HG02678 (cell line): ENCODE measurements around the gene SHC2.

Experiments used
- ATAC-seq: cut with Tn5 transposase; IDR thresholded peaks from one replicate; pipeline ENCODE4 v1.9.1; 2021; ENCODE audit warnings: mild to moderate bottlenecking, moderate library complexity; ENCODE audit not compliant: unreplicated experiment

The SHC2 gene

DNA sequence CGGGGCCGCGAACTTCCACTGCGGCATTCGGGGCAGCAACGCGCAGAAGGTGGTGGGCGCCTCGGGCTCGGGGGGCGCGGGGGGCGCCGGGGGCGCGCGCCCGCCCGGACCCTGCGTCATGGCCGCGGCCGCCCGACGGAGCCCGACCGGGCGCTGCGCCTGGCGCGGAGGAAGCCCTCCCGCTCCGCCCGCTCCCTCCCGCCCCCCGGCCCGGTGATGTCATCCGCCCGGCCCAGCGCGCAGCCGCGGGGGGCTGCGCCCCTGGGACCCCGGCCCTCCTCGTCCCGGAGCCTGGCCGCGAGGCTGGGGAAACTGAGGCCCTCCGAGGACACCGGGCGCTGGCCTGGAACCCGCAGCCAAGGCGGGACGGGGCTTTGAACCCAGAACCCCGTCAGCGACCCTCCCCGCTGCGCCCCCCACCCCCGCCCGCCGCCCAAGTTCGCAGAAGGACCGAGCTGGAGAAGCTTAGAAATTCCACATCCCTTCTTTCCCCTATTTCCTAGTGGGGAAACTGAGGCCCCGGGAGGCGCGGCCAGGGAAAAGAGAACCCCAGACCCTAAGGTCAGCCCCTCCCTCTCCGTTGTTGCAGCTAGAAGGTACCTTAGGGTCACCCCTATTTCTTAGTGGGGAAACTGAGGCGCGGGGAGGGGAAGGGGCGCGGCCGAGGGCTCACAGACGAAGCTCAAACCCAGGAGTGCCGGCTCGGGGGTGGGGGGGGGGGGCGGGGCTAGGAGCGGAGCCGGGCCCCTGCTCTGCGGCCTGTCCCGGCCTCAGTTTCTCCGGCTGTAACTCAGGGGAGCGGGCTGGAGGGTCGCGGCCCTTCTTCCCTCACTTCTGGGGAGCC lies at the start of gene SHC2:
SHC2 (minus strand) TSS at position 157 of the 844 bp plus-strand sequence; CDS start at position 120, 37 bp downstream.
- ATAC-seq: no peak

DNA sequence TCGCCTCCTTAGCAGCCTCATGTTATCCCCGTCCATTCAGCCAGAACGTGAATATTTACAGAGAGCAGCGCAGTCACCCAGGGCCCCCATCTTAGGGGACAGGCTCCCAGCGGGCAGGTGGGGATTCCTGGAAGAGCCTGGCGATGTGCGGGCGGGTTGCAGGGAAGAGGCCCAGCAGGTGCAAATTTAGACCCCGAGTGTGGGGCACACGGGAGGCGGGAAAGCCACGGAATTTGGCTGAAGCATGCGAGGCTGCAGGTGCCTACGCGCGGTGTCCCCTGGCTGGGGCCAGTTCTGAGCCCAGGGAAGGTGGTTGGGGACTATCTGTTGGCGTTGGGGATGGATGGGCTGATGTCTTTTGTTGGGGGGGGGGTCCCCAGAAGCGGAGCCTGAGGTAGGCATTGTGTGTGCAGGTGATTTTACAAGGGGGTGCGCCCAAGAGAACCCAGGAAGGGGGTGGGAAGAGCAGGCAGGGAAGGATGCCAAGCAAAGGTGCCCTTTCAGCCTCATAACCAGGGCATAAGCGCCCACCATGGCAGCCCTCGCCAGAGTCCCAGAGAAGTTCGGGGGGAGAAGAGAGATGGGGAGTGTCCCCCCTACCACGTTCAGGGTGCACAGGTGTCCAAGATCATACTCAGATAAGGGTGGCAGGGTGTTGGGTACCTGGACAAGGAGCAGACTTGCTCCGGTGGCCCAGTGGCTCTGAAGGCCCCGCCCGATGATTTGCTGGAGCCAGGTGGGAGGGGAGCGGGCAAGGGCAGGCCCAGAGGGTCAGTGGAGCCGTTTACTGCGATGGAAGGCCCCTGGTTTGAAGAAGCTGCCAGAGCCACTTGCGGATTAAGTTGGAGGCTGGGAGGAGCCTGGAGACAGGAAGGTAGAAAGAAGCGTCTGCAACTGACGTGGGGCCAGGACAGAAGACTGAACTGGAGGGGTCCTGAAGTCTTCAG lies 47.6 kb upstream of the SHC2 start:
- ATAC-seq: no peak

DNA sequence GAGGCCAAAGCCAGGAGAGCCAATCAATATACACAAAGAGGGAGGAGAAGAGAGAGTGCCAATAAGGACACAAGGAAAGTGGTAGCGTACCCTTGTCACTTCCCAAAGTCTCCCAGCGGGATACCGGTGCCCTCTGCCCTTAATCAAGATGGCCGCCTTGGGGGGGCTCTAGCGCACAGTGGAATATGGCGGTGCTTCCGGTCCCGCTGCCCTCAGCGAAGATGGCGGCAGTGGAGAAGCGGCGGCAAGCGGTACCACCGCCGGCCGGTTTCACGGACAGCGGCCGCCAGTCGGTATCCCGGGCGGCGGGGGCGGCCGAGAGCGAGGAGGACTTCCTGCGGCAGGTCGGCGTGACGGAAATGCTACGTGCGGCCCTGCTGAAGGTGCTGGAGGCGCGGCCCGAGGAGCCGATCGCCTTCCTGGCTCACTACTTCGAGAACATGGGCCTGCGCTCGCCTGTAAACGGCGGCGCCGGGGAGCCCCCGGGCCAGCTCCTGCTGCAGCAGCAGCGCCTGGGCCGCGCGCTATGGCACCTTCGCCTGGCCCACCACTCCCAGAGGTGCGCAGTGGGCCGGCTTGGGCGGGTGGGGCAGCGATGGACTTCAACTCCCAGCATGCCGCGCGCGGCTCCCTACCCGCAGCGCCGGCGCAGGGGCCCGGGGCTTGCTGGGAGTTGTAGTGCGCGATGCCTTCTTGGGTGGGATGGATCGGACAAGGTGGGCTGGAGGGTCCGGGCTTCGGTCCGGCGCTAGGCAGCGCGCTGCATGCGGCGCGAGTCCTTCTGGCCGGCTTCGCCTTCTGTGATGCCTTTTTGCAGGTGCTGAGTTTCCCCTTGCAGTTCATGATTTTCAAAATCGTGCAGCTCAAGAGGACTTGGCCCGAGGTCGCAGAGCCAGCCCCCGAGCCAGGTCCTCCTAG lies 46.7 kb upstream of the SHC2 start, which contains the start of gene TPGS1:
TPGS1 (plus strand) TSS at position 212 of the 918 bp plus-strand sequence; CDS start at position 222, 10 bp downstream.
- ATAC-seq: peak; percentile 63

DNA sequence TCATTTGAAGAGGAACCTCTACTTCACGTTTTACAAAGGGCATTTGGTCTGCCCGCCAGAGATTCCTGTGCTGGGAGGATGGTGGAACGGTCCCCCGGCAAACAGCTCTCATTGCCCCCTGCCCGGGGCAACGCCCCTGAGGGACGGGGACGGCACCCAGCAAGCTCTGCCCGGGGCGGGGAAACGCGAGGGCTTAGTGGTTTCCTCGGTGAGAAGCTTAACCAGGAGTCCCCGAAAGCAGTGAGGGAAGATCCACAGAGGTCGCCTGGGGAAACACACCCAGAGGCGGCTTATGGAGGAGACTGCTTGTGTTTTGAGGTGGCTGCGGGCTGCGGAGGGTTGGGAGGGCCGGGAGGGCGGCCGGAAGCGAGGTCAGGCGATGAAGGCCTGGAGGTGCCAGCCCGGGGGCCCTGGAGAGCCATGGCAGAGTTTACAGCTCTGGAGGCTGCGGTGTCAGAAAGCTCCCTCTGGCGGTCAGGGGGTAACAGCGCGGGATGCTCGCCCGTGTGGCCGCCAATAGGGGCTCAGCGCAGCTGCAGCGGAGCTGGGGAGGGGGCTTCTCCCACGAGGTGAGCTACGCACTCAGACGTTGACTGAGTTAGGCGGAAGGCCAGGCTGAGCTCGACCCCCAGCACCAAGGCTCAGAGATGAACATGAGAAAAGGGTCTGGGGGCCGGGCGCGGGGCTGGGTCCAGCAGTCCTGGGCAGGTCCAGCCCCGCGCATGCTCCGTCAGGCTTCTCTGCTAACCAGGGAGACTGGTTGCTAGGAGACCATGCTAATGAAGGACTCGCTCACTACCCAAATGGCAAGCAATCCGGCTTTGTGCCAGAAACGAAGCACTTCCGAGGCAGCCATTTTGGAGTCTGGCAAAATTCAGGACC lies 45.8 kb upstream of the SHC2 start:
- peak; percentile 71 for ATAC-seq

DNA sequence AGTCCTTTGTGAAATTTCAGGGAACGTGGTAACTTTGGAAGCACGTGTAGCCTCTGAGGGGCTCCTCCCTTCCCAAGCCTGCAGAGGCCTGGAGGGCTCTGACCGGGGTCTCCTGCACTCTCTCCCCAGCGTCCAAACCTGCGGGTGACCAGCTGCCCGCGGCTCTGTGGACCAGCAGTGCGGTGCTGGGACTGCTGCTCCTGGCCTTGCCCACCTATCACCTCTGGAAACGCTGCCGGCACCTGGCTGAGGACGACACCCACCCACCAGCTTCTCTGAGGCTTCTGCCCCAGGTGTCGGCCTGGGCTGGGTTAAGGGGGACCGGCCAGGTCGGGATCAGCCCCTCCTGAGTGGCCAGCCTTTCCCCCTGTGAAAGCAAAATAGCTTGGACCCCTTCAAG lies 43.8 kb upstream of the SHC2 start:
- ATAC-seq: no peak

DNA sequence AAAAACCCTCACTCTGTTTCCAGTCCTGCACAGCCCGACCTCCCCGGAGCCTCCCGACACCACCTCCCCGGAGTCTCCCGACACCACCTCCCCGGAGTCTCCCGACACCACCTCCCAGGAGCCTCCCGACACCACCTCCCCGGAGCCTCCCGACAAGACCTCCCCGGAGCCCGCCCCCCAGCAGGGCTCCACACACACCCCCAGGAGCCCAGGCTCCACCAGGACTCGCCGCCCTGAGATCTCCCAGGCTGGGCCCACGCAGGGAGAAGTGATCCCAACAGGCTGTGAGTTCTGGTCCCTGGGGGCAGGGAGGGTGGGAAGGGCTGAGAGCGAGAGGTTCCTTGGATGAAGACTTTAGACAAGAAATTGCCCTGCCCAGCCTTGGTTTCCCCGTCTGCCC lies 40.8 kb upstream of the SHC2 start:
- no peak for ATAC-seq

GRCh38 chr19:498977-499623 lies 38.3 kb upstream of the SHC2 start:
- no peak for ATAC-seq

DNA sequence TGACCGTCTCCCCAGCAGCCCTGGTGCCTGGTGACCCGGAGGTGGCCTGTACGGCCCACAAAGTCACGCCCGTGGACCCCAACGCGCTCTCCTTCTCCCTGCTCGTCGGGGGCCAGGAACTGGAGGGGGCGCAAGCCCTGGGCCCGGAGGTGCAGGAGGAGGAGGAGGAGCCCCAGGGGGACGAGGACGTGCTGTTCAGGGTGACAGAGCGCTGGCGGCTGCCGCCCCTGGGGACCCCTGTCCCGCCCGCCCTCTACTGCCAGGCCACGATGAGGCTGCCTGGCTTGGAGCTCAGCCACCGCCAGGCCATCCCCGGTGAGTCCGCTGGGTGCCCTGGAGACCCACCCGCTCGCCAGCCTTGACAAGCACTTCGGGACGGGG lies 37.7 kb upstream of the SHC2 start:
- ATAC-seq: no peak

DNA sequence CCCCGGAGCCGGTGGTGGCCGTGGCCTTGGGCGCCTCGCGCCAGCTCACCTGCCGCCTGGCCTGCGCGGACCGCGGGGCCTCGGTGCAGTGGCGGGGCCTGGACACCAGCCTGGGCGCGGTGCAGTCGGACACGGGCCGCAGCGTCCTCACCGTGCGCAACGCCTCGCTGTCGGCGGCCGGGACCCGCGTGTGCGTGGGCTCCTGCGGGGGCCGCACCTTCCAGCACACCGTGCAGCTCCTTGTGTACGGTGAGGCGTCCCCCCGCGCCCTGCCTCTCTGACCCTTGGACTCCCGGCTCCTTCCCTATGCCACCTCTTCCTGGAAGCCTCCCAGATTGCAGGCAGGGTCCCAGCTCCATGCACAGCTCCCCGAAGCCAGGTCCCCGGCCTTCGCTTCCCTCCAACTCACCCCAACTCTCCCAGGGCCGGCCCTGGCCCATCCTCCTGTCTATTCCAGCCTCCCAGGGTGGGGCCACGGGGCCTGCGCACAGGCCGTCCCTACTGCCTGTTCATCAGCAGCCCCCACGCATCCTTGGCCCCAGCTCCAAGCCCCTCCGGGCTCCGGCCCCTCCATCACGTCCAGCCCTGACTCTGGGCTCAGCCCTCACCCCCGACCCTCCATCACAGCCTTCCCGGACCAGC lies 37.2 kb upstream of the SHC2 start:
- ATAC-seq: no peak

GRCh38 chr19:497491-497868 lies 36.6 kb upstream of the SHC2 start:
- no peak for ATAC-seq

GRCh38 chr19:496986-497385 lies 36.2 kb upstream of the SHC2 start:
- no peak for ATAC-seq

- no peak for ATAC-seq
Observed at GRCh38 chr19:496112-496665, 35.4 kb upstream of the SHC2 start, which contains the start of gene MADCAM1. Gene MADCAM1, plus strand, starts transcription at chr19:496486. Its CDS starts 14 bp downstream, at chr19:496500.

DNA sequence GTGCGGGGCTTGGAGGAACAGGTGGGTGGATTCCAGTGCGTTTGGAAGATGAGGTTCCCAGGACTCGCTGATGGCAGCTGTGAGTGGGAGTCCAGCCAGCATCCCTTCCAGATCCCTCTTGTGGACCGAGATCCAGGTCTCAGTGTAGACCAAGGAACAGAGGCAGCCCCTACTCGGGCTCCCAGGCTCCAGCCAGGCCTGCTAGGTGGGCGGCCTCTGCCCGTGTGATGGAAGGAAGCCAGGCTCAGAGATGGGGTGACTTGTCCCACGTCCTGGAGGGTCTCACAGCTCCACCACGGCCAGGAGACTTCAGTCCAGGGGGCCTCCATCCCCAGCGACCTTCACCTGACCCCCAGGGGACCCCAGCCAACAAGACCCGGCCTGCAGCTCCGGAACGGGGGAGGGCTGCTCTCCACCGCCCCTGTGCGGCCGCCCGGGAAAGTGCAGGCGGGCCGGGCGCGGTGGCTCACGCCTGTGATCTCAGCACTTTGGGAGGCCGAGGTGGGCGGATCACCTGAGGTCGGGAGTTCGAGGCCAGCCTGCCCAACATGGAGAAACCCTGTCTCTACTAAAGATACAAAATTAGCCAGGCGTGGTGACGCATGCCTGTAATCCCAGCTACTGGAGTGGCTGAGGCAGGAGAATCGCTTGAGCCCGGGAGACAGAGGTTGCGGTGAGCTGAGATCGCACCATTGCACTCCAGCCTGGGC lies 34.7 kb upstream of the SHC2 start:
- ATAC-seq: no peak

DNA sequence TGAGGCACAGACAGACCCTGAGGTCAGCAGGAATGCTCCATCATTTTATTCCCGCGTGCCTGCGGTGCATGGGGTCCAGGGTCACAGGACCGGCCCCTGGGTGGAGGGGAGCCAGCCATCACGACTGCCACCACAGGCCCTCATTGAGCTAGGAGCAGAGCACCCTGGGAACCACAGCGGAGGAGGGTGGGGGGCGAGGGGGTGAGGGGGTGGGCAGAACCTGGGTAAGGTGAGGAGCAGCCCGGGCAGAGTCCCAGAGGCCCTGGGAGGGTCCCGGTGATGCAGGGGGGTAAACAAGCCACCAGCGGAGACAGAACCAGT lies 34.2 kb upstream of the SHC2 start:
- ATAC-seq: no peak

DNA sequence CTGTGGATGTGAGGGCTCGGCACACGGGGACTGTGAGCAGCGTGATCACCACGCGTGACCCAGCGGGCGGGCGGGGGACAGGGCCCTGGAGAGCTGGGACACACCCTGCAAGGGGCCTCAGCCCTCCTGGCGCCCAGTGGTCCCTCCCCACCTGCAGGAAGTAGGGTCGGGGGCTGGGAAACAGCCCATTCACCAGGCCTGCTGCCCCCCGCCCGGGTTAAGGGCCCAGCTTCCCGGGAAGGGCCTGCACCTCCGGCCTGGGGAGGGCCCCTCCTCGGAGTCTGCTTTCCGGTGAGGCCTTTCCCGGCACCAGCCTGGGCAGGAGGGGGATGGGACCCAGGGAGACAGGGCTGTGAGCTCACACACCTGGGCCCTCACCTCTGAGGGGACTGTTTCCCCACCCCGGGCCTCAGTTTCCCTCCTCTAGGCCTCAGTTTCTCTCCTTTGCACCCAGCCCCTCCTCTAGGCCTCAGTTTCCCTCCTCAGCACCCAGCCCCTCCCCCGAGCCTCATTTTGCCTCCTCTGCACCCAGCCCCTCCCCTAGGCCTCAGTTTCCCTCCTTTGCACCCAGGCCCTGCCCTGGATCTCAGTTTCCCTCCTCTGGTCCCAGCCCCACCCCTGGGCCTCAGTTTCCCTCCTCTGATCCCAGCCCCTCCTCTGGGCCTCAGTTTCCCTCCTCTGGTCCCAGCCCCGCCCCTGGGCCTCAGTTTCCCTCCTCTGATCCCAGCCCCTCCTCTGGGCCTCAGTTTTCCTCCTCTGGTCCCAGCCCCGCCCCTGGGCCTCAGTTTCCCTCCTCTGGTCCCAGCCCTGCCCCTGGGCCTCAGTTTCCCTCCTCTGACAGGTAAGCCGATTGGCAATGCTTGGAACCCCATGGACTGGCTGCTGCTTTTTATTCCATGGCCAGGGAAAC lies 33.6 kb upstream of the SHC2 start:
- ATAC-seq: no peak

DNA sequence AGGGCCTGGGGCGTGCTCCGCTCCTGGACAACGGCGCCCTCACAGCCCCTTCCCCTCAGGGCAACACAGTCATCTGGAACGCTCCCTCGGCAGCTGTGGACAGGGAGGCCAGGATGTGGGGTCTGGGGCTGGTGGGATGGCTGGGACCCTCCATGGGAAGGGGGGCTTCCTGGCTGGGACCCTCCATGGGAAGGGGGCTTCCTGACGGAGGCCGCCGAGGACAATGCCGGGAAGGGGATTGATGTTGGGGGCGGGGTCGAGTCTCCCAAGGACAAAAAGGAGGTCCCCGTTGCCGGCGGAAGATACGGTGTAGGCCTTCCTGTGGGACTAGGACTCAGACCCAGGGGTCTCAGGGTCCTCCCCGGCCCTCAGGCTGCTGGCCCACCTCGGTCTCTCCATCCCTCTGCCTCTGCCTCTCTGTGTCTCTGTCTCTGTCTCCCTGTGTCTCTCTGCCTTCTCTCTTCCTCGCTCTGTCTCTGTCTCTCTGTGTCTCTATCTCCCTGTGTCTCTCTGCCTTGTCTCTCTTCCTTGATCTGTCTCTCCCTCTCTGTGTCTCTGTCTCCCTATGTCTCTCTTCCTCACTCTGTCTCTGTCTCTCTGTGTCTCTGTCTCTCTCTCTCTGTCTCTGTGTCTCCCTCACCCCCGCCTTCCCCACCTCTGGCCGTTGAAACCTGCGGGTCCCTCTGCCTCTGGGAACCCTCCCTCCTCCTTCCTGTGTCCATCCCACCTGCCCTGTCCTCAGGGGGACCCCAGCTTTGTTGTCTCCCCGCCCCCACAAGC lies 32.7 kb upstream of the SHC2 start:
- no peak for ATAC-seq
